Tibial nerve (tissue), 4 donors: ENCODE measurements around the gene NDFIP1.

ENCODE experiments used
- CTCF ChIP-seq, 5 experiments: fragments of 200-600 bp in 3 of 5; fragments of 450-650 bp in 2 of 5; sonication (generic) in 3 of 5; IDR thresholded peaks; one replicate each; pipeline ENCODE4 v1.5.1; 2016 to 2019; ENCODE audit warnings: antibody characterized with exemption in 5 of 5, mild to moderate bottlenecking in 3 of 5, moderate library complexity in 2 of 5
- EP300 ChIP-seq, 2 donors: sonication (generic); formaldehyde crosslinking; IDR thresholded peaks; one replicate each; pipeline ENCODE4 v1.6.1; 2017; ENCODE audit warnings: antibody characterized with exemption in 2 of 2, mild to moderate bottlenecking in 1 of 2
- POLR2A ChIP-seq, 2 donors: fragments of 450-650 bp; IDR thresholded peaks; one replicate each; pipeline ENCODE4 v1.6.1; 2017; ENCODE audit warnings: antibody characterized with exemption in 2 of 2, mild to moderate bottlenecking in 2 of 2, moderate library complexity in 2 of 2

GRCh38 chr5:142168365-142168764 is 59.8 kb downstream of the NDFIP1 start:
- TF ChIP-seq EP300 (IDR thresholded peaks at IDR 0.05): no peak
- TF ChIP-seq CTCF (IDR thresholded peaks at IDR 0.05): no peak
- TF ChIP-seq POLR2A (IDR thresholded peaks at IDR 0.05): no peak
